Activated CD8-positive, alpha-beta memory T cell treated with anti-CD3 and anti-CD28 coated beads for 48 hours (primary cell): ENCODE results near the gene CASP10.
"Not testable (repeated sequence)": the region's sequence is repeated elsewhere in the genome, so short reads cannot be mapped to it uniquely, and the experiment has no call there.

Experiments
- DNase-seq, 3 experiments: peaks; one replicate each; pipeline ENCODE4 v3.0.0-alpha.2; 2020; ENCODE audit warnings: low read depth in 2 of 3, low spot score in 2 of 3

CASP10 gene

DNA sequence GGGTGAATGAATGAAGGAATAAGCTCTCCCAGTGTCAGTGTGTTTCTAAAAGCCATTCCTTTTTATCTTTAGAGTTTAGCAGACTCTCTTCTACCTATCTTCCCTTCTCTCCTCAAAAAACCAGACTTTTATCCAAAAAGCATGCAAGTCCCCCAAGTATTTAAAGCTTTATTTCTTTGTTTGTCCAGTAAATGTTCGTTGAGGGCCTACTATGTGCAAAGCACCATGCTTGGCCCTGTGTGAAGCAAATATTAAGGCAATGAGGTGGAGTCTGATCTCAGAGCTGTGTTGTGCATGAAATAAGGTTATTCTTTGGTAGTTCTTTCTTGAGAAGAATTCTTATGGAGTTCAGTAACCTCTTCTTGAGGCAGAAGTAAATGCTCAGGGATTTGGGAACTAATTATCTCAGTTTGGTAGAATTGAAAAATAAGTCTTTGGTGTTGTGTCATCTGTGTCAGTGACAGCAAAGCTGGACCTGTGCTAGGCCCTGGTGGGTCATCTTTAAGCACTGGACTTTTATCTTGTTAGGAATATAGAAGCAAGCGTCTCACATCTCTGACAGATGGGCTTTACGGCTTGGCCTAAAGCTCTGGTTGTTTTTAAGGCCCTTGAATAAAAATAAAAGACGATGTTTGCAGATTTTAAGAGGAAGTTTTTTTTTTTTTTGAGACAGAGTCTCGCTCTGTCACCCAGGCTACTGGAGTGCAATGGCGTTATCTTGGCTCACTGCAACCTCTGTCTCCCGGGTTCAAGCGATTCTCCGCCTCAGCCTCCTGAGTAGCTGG is 28.1 kb upstream of the CASP10 start:
- no peak for DNase-seq

DNA sequence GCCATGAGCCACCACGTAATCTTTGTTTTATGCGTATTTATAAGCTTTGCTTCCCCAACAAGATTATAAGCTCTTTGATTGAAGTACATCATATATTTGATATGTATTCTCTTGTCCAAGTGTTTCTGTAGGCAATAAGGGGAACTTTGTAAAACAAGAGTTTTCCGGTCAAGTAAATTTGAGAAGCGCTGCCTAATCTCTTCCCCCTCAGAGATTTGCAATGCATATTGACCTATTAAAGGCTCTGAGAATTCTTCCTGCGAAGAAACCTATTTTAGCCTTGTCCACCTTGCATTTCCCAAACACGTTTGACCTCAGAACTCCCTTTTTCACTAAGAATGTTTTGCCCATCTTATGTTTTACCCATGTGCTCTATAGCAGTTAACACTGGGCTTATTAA is 26.9 kb upstream of the CASP10 start:
- DNase-seq: no peak

DNA sequence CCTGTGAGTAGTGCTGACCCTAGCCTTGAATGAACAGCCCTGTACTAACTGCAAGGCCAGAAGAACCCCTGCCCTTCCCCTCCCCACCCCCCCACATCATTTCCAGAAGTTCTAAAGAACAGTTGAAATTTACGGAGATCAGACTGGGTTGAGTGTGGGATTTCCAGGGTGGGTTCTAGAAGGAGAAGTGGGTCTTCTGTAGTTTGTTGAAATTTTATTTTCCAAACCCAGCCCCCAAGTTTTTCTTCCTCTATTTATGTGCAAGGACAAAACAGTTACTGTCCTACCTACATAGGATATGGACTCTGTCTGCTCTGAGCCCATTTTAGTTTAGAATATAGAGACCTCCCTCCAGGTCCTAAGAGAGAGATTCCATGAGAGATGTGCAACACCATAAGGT is 26.3 kb upstream of the CASP10 start:
- DNase-seq: no peak

DNA sequence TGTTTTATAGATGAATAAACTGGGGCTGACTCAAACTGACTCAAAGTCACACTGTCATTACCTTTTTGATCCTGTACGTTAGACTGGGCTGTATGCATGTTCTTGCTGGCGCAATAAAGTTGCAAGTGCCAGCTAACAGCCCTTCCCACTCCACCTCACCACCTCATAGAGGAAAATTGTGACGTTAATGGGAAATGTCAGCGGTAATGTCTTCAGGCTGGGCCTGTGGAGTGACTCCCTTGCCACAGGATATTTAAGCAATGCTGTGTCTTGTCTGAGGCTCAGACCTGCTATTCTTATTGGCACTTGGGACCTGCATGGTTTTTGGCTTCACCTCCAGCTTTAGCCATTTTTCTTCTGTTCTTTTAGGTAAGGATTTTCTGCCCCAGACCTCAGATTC is 25.2 kb upstream of the CASP10 start:
- no peak for DNase-seq

DNA sequence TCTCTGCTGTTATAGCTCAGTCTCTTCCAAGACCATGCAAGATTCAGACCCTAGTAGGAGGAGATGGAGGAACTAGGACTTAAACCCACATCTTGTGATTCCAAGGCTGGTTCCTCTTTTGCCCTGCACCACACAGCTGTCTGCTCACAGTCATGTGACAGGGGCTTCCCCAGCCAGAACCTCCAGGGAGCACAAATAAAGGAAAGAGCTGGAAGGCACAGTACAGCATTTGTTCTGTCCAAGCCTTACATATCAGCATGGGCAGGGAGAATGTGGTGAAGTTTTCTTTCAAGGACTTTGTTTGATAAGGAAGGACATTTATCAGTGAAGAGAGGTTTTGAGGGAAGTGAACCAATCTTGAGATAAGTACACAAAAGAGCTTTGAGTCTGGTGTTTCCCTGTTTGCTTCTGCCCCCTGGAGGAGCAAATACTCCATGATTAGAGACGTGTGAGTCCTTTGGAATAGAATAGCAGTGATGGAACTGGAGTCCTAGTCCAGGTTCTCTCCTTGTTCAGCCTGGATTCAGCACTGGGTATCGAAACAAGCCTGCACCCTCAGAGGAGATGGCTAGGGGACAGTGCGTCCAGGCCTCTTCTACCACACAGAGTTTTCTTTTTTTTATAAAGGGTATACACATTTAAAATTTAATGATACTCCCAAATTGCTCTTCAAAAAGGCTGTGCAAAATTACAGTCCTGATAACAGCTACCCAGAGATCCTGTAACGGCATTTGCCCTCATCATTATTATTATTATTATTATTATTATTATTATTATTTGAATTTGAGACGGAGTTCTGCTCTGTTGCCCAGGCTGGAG is 24.6 kb upstream of the CASP10 start:
- DNase-seq: no peak

DNA sequence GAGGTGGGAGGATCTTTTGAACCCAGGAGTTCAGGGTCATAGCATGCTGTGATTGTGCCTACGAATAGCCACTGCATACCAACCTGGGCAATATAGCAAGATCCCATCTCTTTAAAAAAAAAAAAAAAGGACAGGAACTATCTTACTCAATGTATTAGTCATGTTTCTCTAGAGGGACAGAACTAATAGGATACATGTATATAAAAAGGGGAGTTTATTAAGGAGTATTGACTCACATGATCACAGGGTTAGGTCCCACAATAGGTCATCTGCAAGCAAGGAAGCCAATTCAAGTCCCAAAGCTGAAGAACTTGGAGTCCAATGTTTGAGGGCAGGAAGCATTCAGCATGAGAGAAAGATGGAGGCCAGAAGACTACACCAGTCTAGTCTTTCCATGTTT is 18.8 kb upstream of the CASP10 start:
- DNase-seq: no peak

DNA sequence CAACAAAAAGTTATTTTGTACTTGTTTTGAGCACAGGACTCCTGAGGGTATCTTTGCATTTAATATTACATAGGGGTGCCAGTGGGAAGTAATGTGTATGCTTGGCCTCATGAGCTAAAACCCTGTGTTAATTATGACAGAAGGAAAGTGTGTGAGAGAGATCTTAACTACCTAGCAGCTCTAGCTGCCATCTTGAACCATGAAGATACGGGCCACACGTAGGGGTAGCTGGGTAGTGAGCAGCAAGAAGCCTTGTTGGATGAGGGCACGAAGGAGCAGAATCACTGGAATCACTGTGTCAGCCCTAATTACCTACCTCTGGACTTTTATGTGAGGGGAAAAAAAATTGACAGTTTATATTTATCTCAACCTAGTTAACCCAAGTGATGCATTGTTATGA is 15.4 kb upstream of the CASP10 start:
- DNase-seq: no peak

DNA sequence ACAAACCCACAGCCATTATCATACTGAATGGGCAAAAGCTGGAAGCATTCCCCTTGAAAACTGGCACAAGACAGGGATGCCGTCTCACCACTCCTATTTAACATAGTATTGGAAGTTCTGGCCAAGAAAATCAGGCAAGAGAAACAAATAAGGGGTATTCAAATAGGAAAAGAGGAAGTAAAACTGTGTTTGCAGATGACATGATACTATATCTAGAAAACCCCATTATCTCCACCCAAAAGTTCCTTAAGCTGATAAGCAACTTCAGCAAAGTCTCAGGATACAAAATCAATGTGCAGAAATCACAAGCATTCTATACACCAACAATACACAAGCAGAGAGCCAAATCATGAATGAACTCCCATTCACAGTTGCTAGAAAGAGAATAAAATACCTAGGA is 14.4 kb upstream of the CASP10 start:
- not testable (repeated sequence) for DNase-seq

DNA sequence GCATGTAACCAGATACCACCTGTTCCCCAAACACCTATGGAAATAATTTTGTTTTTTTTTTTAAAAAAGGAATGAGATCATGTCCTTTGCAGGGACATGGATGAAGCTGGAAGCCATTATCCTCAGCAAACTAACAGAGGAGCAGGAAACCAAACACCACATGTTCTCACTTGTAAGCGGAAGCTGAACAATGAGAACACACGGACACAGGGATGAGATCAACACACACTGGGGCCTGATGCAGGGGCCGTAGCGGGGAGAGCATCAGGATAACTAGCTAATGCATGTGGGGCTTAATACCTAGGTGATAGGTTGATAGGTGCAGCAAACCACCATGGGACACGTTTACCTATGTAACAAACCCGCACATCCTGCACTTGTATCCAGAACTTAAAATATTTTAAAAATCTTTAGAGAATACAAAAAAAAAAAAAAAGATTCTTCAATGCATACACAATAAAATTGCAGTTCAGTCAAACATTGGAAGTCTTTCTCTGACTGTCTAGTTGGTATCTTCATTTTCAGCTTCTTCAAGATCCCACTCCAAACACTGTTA is 11.6 kb upstream of the CASP10 start:
- no peak for DNase-seq

DNA sequence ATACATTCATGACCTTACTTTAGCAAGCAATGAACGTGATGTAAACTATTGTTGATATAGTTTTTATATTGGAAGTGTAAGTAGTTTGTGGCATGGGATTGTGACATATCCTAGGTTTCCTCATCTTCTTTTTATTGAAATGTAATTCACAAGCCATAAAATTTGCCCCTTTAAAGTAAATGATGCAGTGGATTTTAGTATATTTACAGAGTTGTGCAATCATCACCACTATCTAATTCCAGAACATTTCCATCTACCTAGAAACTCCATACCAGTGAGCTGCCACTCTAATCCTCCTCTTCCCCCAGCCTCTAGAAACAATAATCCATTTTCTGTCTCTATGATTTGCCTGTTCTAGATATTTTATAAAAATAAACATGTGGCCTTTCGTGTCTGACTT is 10.7 kb upstream of the CASP10 start:
- no peak for DNase-seq

DNA sequence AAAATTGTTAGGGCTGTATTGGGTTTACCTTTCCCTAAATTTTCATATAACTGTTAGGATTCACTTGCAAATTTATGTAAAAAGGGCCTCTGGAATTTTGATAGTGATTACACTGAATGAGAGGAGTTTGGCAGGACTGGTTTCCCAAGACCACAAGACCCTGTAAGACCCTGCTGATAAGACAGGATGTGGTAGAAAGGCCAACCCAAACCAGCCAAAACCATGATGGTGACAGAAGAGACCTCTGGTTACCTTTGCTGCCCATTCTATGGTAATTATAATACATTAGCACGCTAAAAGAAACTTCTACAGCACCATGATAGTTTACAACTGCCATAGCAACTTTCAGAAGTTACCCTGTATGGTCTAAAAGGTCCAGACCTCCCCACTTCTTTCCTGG is 8.3 kb upstream of the CASP10 start:
- DNase-seq: no peak

DNA sequence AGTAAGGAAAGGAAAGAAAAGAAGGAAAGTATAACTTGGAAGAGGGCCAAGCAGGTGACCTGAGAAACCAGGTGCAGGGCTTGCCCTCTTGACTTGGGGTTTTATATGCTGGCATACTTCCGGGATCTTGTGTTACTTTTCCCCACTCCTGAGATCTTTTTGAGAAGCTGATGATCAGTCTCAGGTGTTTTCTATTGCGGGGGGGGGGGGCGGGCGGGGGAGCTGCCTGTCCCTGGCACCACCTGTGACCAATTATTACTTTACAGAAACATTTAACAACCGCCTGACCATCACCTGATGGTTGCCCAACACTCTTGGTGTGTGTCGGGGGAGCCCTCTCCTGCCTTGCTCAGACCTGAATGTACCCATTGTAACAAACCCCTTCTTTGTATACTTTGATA is 6.9 kb upstream of the CASP10 start:
- no peak for DNase-seq

DNA sequence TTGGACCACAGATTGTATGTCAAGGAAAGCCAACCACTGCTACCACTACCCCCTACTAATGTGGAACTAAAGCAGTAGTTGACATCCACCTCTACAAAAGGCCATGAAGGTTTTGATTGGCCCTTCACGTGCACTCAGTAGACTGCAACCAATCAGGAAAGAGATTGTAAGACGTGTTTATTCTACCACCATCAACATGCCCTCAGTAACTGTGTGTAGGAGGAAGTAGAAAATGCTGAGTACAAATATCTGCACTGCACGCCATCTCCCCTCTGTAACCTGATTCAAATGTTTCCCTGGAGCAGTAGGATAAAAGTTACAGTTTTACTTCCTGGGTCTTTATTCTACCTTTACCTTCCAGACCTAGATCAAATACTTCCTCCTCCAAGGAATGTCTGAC is 2.9 kb upstream of the CASP10 start:
- DNase-seq: no peak

DNA sequence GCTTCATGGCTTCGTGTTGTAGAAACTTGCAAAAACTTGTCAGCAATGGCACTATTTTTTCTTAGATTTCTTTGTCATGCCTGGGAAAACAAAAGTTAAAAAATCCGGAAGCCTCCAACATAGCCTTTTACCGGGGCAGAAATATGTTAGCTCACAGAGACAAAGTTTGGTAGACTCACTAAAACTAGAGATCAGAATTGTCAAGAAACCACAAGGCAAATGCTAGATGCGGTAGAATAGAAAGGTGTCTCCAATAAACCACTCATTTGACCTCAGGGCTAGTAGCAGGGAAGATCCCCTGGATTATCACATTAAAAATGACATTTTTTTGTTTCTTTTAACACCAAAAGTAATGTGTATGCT is 405 bp downstream of the CASP10 start:
- no peak for DNase-seq

DNA sequence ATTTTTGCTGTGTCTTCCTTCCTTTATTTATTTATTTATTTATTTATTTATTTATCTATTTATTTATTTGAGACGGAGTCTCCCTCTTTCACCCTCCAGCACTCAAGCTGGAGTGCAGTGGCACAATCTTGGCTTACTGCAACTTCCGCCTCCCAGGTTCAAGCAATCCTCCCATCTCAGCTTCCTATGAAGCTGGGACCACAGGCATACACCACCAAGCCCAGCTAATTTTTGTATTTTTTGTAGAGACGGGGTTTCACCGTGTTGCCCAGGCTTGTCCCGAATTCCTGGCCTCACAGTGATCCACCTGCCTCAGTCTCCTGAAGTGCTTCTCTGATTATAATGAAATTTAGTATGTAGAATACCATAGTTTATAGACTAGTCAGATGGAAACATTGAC is 894 bp downstream of the CASP10 start:
- not testable (repeated sequence) for DNase-seq

DNA sequence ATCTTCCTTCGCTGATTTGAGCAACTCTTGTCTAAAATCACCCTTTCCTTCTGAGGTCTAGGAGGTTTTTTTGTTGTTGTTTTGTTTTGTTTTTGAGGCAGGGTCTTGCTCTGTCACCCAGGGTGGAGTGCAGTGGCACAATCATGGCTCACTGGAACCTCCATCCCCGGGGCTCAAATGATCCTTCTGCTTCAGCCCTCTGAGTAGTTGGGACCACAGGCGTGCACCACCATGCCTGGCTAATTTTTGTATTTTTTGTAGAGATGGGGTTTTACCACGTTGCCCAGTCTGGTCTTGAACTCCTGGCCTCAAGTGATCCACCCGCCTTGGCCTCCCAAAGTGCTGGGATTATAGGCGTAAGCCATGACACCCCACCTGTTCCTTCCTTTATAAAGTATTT is 1.3 kb downstream of the CASP10 start:
- not testable (repeated sequence) for DNase-seq

DNA sequence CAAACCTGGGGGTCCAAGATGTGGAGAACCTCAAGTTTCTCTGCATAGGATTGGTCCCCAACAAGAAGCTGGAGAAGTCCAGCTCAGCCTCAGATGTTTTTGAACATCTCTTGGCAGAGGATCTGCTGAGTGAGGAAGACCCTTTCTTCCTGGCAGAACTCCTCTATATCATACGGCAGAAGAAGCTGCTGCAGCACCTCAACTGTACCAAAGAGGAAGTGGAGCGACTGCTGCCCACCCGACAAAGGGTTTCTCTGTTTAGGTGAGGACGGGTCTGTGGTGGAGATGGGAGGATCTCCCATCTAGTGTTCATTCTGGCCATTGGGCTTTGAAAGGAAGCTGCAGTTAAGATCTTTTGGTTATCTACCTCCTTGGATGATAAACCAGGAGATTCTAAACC is 2.9 kb downstream of the CASP10 start:
- DNase-seq: no peak

DNA sequence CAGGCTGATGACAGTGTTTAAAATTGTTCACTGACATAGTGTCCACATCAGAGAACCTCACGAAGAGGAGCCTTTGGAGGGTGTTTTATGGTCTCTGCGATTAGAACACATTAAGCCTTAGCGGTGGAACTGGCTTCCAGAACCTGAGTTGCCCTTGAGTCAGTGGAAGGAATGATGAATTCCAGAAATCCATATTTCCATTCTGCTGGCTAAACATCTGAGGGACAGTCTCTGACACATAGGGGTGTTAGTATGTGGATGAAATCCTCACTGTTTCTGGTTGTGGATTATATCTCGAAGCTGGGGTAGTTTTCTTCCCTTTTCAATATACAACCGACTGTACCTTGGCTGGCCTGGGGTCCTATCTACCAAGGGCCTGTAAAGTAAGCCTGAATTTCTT is 4.0 kb downstream of the CASP10 start:
- DNase-seq: no peak

DNA sequence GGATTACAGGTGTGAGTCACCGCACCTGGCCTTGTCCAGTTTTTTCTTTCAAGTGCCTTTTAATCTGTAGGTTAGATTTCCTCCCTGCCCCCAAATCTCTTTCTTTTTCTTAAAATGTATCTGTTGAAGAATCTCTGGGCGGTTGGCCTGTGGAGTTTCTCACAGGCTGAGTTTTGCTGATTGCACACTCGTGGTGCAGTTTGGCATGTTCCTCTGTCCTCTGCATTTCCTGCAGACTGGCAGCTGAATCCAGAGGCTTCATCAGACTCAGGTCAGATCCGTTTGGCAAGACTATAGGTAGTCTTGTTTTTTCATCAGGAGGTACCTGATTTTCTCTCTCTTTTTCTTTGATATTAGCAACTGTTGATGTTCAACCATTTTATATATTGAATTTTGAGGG is 5.5 kb downstream of the CASP10 start:
- no peak for DNase-seq

DNA sequence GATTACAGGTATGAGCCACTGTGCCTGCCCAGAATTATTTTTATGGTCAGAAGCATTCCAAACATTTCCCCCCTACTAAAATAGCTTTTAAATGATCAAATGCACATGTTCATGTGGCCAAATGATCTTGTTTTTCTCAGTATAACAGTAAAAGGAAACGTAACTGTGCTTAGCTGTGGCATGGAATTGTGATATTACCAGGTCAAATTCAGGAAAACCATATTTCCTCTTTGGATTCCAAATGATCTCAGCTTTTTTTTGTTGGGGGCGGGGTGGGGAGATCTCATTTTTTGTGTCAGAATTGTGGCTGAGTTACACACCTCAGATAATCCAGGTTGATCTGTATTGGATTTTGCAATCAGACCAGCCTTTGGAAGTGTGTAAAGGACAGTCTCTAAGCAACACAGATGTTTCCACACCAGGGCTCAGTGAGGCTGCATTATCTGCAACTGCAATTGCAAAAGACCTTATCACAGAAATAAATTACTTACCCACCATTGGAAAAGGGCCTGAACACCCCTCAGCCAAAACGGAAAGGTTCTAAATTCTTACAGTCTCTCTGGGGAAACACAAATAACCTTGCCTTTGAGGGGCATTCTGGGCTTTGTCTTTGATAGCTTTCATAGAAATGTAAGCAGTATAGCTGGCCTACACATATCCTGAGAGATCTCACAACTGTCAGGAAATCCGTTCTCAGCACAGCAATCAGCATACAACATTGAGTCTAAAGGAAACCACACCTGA is 8.4 kb downstream of the CASP10 start:
- DNase-seq: no peak

DNA sequence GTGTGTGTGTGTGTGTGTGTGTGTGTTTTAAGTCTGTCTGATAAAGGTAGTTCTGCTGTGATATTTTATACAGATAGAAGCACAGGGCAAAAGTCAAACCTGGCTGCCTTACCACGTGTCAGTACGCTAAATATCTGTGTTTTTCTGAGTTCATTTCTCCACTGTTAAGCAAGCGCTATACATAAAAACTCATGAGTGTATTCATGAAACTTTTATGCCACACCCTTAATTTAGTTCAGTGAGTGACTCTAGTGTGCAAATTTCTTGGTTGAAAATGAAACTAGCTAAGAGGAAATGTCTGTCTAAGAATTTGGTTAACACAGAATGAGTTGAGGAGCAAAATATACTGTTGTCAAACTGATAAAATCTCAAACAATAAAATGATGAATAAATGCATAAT is 11.2 kb downstream of the CASP10 start:
- no peak for DNase-seq

DNA sequence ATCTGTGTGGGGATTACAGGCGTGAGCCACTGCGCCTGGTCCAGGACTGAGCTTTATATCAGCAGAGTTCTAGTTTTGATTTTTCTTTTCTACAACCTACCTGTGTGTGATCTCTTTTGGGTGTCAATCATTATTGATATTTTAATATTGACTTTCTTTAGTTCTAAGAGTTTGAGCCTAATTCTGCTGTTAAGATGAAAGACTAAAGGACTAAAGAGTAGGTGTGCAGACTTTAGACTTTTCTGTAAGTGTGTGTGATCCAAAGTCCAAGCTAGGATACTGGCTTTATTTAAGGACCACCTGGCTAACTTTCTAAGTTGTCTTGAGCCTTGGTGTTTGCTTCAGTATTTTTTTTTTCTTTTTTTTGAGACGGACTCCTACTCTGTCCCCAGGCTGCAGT is 12.4 kb downstream of the CASP10 start:
- DNase-seq: no peak
